Measurements from ENCODE around the gene ADAP2.
"Not testable (repeated sequence)": the region's sequence is repeated elsewhere in the genome, so short reads cannot be mapped to it uniquely, and the experiment has no call there.

ADAP2 gene, protein sequence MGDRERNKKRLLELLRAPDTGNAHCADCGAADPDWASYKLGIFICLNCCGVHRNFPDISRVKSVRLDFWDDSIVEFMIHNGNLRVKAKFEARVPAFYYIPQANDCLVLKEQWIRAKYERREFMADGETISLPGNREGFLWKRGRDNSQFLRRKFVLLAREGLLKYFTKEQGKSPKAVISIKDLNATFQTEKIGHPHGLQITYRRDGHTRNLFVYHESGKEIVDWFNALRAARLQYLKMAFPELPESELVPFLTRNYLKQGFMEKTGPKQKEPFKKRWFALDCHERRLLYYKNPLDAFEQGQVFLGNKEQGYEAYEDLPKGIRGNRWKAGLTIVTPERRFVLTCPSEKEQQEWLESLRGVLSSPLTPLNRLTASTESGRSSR

DNA sequence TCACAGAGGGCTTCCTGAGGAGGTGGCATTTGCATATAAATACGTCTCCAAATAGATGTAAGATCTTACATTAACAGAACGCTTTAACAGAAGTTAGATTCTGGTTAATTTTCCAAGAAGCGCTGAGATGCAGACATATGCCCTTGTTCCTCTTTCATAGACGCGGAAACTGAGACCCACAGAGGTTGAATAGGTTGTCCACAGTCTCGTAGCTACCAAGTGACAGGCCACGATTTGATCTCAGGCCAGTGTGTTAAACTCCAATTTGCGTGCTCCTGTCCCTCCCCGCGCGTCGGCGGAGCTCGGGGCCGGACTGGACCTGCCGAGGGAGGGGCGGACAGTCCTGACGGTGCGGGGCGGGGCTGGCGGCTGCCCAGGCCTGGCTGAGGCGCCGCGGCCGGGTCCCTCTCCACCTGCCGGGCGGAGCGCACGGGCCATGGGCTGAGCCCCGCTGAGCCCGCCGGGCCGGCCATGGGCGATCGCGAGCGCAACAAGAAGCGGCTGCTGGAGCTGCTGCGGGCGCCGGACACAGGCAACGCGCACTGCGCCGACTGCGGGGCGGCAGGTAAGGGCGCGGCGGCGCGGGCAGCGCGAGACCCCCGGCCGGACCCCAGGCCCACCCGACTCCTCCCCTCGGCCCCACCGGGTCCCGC lies at the start of gene ADAP2:
TSS of gene ADAP2 (plus strand) at position 402 of the 653 bp plus-strand sequence. CDS start at position 472, 70 bp downstream.
- no peak for DNase-seq

DNA sequence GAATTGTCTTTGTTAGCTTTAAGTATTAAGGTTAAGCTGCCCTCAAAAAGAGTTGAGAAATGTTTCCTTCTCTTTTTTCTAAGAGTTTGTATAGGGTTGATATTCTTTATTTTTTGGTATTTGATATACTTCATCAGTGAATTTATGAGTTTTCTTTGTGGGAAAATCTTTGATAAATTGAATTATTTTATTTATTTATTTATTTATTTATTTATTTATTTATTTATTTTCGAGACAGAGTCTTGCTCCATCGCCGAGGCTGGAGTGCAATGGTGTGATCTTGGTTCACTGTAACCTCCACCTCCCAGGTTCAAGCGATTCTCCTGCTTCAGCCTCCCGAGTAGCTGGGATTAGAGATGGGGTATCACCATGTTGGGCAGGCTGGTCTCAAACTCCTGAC lies 35.6 kb upstream of the ADAP2 start:
- no peak for DNase-seq

DNA sequence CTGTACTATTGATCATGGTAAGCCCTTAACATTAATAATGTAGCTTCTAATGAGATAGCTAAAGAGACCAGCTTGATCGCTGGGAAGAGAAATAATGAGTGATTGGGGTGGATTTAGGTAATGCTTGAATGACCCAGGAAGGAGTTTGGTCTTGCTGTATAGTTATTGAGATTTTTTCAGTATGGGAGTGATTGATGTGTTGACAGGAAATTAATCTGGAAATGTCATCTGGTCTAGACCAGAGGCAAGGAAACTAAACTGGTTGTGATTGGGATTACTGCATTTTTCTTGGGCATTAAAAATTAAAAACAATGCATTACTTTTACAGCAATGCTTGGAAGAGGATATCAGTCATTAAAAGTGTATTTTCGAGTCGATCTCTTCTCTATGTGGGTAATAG lies 27.5 kb upstream of the ADAP2 start:
- DNase-seq = no peak

DNA sequence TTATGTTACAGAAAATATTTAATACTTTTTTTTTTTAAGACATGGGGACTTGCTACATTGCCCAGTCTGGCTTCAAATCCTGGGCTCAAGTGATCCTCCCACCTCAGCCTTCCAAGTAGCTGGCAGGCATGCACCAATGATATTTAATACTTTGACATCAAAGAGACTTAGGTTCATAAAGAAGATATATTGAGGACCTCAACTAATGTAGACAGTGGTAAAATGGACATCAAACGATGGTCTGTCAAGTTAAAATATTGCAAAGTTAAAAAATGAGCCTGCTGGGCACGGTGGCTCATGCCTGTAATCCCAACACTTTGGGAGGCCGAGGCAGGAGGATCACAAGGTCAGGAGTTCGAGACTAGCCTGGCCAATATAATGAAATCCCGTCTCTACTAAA lies 24.4 kb upstream of the ADAP2 start:
- DNase-seq = no peak

DNA sequence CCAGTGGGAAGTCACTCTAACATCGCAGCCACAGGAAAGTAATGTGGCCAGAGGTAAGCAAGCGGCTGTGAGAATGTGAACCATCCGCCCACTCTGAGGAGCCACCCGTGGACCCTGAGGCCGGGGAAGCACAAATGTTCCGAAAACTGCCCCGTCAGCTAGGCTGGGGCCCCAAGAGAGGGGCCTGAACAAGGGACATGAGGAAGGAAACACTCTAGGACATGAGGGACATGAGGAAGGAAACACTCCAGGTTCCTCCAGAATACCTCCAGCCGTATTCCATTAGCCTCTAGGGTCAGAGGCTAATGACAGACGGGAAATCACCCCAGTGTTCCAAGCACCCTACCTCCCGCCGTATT lies 16.0 kb upstream of the ADAP2 start:
- peak in 1 of 2 experiments; percentile 2 for DNase-seq

DNA sequence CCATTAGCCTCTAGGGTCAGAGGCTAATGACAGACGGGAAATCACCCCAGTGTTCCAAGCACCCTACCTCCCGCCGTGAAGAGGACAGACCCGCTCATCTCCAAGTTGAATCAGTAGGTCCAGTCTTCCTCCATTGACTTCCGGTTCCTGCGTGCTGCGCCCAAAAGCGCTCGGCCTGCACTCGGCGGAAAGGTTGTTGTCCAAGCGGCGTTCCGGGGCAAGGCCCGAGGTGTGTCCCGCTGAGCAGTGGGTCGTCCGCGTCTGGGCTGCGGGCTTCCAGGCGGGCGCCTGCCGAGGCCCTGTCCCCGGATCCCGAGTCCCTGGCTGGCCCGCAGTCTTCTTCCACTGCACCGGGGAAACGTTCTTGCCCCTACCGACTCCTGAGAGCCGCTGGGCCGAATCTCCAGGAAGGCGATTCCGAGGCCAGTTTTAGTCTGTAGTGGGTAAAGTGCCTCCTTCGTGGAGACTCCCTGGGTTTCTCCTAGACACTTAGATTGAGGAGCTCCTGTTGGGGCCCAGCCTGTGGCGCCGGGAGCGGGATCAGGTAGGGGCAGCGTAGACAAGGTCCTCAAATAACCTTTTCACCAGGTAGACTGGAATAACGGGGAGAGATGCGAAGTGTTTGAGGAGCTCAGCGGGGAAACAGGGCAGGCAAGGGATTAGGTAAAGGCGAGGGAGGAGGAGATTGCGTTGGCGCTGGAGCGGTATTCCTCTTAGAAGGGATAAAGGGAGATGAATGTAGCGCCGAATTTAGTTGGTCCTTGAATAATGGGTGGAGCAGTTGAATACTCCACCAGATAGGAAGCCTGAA lies 15.4 kb upstream of the ADAP2 start, which contains the start of gene TEFM:
TSS of gene TEFM (minus strand) at position 138 of the 811 bp plus-strand sequence. CDS start at position 98, 40 bp downstream.
- peak; percentile 83 to 84 for DNase-seq

DNA sequence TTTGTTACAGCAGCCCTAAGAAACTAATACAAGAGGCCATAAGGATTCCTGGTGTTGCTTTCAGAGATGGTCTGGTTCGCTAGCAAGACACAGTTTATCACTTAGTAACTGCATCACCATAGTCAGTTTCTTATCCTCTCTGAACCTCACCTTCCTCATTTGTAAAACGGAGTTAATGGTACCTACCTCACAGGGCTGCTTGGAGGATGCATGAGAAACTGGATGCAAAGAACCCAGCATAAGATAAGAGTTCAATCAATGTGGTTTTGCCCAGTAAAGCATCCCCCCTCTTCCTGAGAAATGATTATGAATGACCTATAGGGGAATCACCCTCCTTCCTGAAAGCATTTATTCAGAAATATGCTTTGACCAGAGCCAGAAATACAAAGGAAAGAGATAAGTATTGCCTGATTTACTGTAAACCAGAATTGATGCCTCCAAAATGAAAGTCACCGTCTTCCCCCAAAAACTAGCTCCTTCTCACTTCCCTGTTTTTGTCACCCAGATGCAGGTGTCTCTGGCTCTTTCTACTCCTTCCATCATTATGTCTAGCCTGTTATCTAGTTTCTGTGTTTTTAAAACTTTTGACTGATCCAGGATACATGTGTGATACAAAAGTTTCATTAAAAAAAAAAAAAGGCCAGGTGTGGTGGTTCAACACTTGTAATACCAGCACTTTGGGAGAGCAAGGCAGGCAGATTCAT lies 12.9 kb upstream of the ADAP2 start:
- no peak for DNase-seq

DNA sequence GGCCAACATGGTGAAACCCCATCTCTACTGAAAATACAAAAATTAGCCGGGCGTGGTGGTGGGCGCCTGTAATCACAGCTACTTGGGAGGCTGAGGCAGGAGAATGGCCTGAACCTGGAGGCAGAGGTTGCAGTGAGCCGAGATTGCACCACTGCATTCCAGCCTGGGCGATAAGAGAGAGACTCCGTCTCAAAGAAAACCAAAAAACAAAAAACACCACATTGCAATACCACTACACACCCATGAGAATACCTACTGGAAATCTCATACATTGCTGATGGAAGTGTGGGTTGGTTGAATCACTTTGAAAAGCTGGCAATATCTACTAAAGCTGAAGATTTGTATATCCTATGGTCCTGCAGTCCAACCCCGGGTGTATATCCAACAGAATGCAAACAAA lies 11.6 kb upstream of the ADAP2 start:
- DNase-seq = not testable (repeated sequence)

DNA sequence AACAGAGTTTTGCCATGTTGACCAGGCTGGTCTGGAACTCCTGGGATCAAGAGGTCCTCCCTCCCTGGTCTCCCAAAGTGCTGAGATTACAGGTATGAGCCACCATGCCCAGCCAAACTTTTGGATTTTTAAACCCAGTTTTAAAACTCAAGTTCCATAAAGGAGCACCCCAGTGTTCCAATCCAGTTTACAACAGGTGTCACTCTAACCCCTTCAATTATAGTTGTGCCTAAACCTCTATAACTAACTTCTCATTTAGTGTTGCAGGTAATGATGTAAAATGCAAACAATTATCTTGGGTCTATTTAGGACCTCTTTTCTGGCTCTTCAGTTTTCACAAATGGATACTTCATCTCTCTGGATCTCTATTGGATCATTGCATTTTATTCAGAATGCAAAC lies 7.8 kb upstream of the ADAP2 start:
- no peak for DNase-seq

DNA sequence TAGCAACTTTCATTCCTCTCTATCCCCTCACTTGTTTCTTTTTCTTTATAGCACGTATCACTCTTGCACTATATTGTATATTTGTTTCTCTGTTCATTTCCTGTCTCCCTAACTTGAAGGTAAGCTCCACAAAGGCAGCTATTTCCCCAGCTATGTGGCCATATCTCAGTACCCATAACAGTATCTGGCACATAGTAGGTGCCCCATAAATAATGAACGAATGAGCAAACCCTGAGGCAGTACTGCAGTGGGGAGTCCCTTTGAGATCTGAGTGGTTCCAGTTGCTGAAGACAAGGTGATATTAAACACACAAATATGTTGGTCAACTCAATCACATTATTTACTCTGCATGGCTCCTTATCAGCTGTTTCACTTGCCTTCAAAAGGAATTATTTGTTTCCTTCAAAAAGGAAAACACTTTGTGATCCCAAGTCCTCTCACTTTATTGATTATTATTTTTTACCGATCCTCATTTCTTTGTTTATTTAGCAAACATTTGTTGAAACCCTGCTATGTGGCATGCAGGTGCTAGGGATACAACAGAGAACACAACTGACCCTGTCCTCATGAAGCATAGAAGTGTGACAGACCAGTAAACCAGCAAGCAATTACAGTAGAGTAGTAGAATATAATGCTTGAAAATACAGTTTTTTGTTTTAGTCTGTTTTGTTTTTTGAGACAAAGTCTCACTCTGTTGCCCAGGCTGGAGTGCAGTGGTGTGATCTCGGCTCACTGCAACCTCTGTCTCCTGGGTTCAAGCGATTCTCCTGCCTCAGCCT lies 5.7 kb upstream of the ADAP2 start:
- no peak for DNase-seq

DNA sequence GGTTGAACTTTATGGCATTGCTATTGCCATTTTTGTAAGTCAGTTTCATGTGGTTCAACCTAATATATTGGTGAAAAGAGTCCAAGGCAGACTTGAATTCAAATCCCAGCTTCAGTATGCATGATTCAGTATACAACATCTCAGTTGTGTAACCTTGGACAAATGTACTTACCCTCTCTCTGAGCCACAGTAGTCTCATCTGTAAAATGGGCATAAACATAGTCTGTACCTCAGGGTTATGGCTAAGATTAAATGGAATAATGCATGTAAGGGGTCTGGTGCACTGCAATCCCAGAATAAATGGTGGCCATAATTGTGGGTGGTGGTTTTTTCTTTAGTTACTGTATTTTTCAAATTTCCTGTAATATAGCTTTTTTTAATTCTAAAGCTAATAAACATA lies 4.7 kb upstream of the ADAP2 start:
- DNase-seq = no peak

DNA sequence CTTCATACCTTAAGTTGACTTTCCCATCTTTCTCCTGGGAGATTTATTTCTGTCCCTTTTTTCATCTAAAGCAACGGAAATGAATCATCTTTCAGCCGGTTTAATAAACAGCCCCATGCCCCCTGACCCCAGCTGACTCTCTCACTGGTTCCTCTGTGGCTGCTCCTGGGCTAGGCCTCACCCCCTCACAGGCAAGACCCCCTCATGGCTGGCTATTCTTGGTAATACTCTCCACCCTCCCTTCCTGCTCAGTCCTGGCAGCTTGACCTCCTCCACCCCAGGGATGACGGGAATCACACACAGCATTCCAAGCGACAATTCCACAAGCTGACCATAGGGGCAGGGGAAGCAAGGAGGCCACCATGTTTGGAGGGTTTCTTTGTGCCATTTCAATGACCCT lies 1.5 kb upstream of the ADAP2 start:
- no peak for DNase-seq

DNA sequence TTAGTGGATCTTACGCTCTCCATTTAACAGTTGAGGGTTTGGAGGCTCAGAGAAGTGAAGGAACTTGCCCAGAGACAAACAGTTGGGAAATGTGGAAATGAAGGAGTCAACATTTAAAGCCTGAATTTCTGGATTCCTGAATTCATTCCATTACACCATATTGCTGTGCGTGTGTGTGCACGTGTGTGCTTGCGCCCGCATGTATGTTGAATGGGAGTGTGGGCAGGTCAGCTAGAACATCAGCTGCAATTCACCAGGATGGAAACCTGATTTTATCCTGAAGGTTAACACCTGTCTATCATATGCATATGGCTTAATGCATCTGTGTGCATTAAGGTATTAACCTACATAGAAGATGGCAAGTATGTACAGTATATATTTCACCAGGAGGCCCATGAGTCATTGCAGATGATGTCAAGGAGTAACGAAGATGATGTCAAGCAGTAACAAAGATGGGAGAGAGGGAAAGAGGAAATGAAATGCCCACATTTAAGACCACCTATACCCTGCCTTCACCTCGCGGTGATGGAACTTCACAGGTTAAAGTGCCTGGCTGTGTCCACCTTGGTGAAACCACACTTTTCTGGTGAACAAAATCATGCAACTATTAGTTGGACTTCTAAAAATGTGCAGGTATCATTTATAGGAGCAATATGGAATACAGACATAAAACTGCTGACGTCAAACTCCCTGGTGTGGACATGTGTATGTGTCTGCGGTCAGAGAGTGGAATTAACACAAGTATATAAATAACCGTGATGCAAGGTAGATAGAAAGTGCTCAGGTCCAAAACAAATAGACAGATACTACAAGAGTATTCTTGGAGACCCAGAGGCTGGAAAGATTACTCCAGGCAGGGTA lies 832 bp upstream of the ADAP2 start:
- no peak for DNase-seq

DNA sequence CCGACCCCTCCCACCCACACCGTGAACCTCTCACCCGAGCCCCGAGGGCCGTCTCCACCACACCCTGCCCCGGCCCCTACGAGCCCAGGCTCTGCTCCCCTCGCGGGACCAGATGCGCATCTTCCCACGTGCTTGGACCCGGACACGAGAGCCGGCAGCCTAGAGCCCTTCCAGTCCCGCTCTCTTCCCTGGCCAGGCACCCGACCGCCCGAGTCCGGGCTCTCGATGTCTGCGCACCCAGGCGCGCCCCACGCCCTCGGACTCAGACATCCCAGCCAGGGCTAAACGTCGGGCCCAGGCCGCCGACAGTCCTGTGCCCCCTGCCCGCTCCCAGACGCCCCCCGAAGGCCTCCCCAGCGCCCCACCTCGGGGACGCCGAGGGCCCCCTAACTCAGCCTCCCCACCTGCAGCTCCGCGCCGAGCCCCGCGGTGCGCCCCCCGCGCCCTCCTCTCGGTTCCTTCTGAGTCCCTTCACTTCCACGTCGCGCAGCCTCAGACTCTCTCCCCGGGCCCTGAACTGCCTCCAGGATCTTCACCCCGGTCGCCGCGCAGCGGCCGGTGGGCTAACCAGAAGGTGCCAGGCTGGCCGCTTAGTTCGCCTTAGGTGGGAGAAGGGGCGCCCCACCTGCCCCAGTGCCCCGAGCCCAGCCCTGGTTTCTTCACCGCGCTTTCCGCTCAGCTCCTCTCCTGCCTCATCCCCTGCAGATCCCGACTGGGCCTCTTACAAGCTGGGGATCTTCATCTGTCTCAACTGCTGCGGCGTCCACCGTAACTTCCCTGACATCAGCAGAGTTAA lies 688 bp downstream of the ADAP2 start:
- no peak for DNase-seq

DNA sequence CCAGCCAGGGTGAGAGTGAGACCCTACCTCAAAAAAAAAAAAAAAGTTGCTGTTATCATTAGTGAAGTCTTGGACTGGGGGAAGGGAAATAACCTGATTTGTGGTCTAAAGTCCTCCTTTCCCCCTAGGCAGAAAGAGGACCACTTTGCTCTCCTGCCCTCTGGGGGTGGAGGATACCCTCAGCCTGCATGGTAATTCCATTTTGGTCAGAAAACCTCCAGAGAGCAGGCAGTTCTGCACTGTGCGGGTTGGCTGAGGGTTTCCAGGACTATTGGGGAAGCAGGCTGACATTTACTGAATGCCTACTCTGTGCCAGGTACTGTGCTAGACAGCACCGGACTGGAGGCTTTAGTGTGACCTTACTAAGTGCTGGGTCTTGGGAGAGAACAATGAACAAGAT lies 2.6 kb downstream of the ADAP2 start:
- no peak for DNase-seq

DNA sequence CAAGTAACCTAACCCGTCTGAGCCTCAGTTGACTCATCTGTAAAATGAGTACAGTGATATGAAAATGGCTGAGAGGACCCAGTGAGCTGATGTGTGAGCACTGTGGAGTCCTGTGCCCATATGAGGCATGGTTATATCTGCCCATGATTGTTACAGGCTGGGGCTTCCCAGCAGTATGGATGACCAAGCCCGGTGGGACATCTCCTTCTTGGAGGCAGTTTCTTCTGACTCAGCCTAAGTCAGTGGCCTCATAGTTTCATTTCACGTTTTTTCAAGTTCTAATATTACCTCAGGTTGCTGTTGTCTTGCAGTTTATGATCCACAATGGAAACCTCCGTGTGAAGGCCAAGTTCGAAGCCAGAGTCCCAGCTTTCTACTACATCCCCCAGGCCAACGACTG lies 4.8 kb downstream of the ADAP2 start:
- DNase-seq = no peak

DNA sequence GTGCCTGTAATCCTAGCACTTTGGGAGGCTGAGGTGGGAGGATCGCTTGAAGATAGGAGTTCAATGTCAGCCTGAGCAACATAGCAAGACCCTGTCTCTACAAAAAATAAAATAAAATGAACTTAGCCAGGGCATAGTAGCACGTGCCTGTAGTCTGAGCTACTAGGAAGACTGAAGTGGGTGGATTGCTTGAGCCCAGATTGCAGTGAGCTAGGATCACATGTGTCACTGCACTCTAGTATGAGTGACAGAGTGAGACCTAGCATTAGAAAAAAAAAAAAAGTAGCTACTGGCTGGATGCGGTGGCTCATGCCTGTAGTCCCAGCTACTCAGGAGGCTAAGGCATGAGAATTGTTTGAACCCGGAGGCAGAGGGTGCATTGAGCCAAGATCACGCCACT lies 6.0 kb downstream of the ADAP2 start:
- DNase-seq = no peak

DNA sequence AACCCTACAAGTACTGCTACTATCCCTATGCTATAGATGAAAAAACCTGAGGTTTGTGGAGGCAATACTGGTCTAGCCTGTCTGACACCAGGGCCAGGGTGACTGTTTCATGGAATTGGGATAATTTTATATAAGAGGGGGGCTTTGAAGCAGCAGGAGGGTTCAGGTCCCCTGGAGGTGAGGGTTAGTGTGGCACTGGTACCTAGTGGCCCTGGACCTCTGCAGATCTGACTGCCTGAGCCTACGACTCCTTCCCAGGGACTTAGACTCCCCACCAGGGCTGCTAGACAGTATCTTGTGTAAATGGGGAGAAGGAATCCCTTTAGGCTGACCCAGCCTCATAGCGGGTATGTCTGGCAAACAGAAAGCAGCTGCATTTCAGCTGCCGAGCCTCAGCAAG lies 6.8 kb downstream of the ADAP2 start:
- no peak for DNase-seq

DNA sequence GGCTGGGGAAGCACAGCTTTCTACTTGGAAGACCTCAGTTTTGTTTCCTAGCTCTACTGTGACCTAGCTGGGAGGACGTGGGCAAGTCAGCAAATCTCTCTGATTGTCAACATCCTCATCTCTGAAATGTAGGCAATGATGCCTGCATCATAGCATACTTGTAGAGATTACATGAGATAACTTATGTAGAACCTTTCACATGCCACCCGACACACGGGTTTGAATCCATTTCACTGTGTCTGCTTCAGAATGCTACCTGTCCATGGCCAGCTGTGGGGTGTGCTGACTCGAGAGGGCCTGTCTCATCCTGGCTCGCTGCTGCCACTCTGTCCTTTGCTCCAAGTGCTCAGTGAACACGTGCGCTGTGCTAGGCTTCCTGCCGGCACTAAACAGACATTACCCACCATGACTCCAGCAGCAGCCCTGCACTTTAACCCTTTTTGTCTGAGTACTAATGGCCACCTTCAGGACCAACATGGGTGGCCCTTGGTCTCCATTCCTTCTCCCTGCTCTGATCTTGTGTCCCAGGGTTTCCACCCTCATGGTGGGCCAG lies 7.4 kb downstream of the ADAP2 start:
- DNase-seq = no peak

DNA sequence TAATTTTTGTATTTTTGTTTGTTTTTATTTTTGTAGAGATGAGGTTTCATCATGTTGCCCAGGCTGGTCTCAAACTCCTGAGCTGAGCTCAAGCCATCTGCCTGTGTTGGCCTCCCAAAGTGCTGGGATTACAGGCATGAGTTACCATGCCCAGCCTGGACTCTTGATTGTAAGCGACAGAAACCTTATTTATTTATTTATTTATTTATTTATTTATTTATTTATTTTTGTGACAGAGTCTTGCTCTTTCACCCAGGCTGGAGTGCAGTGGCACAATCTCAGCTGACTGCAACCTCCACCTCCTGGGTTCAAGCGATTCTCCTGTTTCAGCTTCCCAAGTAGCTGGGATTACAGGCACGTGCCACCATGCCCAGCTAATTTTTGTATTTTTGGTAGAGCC lies 8.1 kb downstream of the ADAP2 start:
- DNase-seq = not testable (repeated sequence)
